Caco-2 (cell line): ENCODE measurements around the gene KCNK15. TPM values are rescaled to one million over a fixed set of nuclear protein-coding genes. Genes with fewer than 3 reads are reported as not detected.

Experiments used
- BruUV-seq: library from RNA; stranded (reverse); fragments of 400-500 nt; replicated peaks from 2 replicates; lab custom pipeline; 2021; lab: Mats Ljungman, UMichigan
- CTCF ChIA-PET: fragments of 300-600 bp; sonication (Branson Sonifier 250); formaldehyde crosslinking; loops from one replicate; lab custom pipeline; 2022; ENCODE audit warnings: antibody characterized with exemption; lab: Charles Lee
- POLR2A ChIA-PET: fragments of 300-600 bp; sonication (Branson Sonifier 250); formaldehyde crosslinking; loops from one replicate; lab custom pipeline; 2022; ENCODE audit warnings: antibody characterized with exemption; lab: Charles Lee
- DNase-seq, 2 experiments: peaks; one replicate each; pipeline versions ENCODE4 v3.0.0 to v3.0.0-alpha.2; 2020 to 2022
- H3K27me3 ChIP-seq: replicated peaks from 2 replicates; pipeline ENCODE4 v1.6.0; 2011; ENCODE audit warnings: low read length; ENCODE audit not compliant: control insufficient read depth, insufficient read depth
- H3K36me3 ChIP-seq: 2 replicates; pipeline ENCODE4 v1.5.1; 2011; ENCODE audit warnings: low read length; ENCODE audit not compliant: control insufficient read depth, insufficient read depth
- H3K4me1 ChIP-seq: fragments of 250-450 bp; sonication (Bioruptor Pico); 2 replicates; pipeline ENCODE4 v1.5.1; 2020; ENCODE audit warnings: mild to moderate bottlenecking
- H3K4me3 ChIP-seq: 2 replicates; pipeline ENCODE4 v1.5.1; 2011; ENCODE audit warnings: low read depth, mild to moderate bottlenecking, control low read depth, low read length
- H3K9me3 ChIP-seq: fragments of 250-450 bp; sonication (Bioruptor Pico); 2 replicates; pipeline ENCODE4 v1.5.1; 2020; ENCODE audit warnings: mild to moderate bottlenecking, moderate library complexity
- H3K27ac Mint-ChIP-seq: one replicate; pipeline ENCODE4 v1.8.0; 2022; ENCODE audit warnings: mixed read lengths; ENCODE audit not compliant: unreplicated experiment
- H3K27me3 Mint-ChIP-seq: one replicate; pipeline ENCODE4 v1.8.0; 2022; ENCODE audit warnings: mixed read lengths; ENCODE audit not compliant: insufficient read depth, unreplicated experiment
- H3K36me3 Mint-ChIP-seq: one replicate; pipeline ENCODE4 v1.8.0; 2022; ENCODE audit warnings: mild to moderate bottlenecking, mixed read lengths; ENCODE audit not compliant: insufficient read depth, unreplicated experiment
- H3K4me1 Mint-ChIP-seq: one replicate; pipeline ENCODE4 v1.8.0; 2022; ENCODE audit warnings: low read depth, mixed read lengths; ENCODE audit not compliant: unreplicated experiment
- H3K4me3 Mint-ChIP-seq: one replicate; pipeline ENCODE4 v1.8.0; 2022; ENCODE audit warnings: mild to moderate bottlenecking, moderate library complexity, mixed read lengths; ENCODE audit not compliant: unreplicated experiment
- H3K9me3 Mint-ChIP-seq: one replicate; pipeline ENCODE4 v1.8.0; 2022; ENCODE audit warnings: mixed read lengths; ENCODE audit not compliant: unreplicated experiment
- intact Hi-C: fragments of 100-400 bp; cut with micrococcal nuclease; formaldehyde crosslinking; loops from one replicate; pipeline ENCODE4 v1.10.0; 2022; ENCODE audit not compliant: unreplicated experiment
- total RNA-seq: library from RNA; stranded (reverse); gene quantifications from 2 replicates; pipeline ENCODE4 v1.2.3, GENCODE V29; 2022
- TF ChIP-seq, protein P1 (sequence below), 2 experiments: fragments of 200-600 bp in 1 of 2; IDR thresholded peaks; 1 replicate in 1 of 2; 2 replicates in 1 of 2; pipeline versions ENCODE4 v1.5.1 to v1.8.0; 2011 to 2022; ENCODE audit warnings: antibody characterized with exemption in 1 of 2, control low read depth in 1 of 2, inconsistent platforms in 1 of 2, low read depth in 1 of 2, low read length in 1 of 2, mild to moderate bottlenecking in 1 of 2, moderate library complexity in 1 of 2; ENCODE audit not compliant: insufficient read depth in 1 of 2, severe bottlenecking in 1 of 2, unreplicated experiment in 1 of 2

KCNK15 gene
- total RNA-seq, 1 experiment from 2014 or later = 2.9 TPM

DNA sequence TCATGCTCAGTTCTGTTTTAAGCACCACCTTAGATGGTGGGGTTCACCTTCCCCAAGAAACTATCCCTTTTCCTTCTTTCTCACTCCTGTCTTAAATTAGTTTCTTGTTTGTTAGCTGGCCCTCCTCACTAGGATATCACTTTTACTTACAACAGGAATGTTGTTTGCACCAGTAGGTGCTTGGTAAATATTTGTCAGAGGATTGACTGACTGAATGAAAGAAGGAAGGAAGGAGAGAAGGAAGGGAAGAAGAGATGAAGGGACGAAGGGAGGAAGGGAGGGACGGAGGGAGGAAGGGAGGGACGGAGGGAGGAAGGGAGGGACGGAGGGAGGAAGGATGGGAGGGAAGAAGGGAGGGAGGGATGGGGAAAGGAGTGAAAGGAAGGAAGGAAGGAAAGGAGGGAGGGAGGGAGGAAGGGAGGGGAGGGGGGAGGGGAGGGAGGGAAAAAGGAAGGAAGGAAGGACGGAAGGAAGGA is 505 bp upstream of the KCNK15 start:
- Histone ChIP-seq H3K27me3 (peaks cover 2% of the 10 kb centered on the region; the same call in 1 of the 2 replicates), H3K4me1 (peaks cover 11% of the 10 kb centered on the region), H3K36me3 (no peaks in the 10 kb centered on the region), H3K4me3 (peak overlapping the region; percentile 64), H3K9me3 (no peaks in the 10 kb centered on the region)
- Mint-ChIP-seq H3K9me3 (no peaks in the 10 kb centered on the region), H3K4me1 (peaks cover 15% of the 10 kb centered on the region), H3K36me3 (peaks cover 11% of the 10 kb centered on the region), H3K4me3 (peak overlapping the region; percentile 65), H3K27ac (peak overlapping the region; percentile 10), H3K27me3 (peaks cover 6% of the 10 kb centered on the region)
- no peak for DNase-seq
- intact Hi-C loops = no loop called here
- ChIA-PET CTCF (interaction anchor here (0.5 to 1.8 kb wide), 6 partner anchors 12 to 140 kb away, joined by 3 to 9 read pairs (median 4); partner anchors contain the start of gene YWHAB), POLR2A (interaction anchor here (0.6 kb wide), 1 partner anchor 140 kb away, joined by 4 read pairs; the partner anchor contains the start of gene YWHAB)
- BruUV-seq = no TSS peak
- TF ChIP-seq, protein P1, sequence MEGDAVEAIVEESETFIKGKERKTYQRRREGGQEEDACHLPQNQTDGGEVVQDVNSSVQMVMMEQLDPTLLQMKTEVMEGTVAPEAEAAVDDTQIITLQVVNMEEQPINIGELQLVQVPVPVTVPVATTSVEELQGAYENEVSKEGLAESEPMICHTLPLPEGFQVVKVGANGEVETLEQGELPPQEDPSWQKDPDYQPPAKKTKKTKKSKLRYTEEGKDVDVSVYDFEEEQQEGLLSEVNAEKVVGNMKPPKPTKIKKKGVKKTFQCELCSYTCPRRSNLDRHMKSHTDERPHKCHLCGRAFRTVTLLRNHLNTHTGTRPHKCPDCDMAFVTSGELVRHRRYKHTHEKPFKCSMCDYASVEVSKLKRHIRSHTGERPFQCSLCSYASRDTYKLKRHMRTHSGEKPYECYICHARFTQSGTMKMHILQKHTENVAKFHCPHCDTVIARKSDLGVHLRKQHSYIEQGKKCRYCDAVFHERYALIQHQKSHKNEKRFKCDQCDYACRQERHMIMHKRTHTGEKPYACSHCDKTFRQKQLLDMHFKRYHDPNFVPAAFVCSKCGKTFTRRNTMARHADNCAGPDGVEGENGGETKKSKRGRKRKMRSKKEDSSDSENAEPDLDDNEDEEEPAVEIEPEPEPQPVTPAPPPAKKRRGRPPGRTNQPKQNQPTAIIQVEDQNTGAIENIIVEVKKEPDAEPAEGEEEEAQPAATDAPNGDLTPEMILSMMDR (IDR thresholded peaks at IDR 0.05; ENCODE audit: insufficient read depth in 1 of 2, low read depth in 1 of 2, low read length in 1 of 2, severe bottlenecking in 1 of 2, unreplicated experiment in 1 of 2) = no peak

DNA sequence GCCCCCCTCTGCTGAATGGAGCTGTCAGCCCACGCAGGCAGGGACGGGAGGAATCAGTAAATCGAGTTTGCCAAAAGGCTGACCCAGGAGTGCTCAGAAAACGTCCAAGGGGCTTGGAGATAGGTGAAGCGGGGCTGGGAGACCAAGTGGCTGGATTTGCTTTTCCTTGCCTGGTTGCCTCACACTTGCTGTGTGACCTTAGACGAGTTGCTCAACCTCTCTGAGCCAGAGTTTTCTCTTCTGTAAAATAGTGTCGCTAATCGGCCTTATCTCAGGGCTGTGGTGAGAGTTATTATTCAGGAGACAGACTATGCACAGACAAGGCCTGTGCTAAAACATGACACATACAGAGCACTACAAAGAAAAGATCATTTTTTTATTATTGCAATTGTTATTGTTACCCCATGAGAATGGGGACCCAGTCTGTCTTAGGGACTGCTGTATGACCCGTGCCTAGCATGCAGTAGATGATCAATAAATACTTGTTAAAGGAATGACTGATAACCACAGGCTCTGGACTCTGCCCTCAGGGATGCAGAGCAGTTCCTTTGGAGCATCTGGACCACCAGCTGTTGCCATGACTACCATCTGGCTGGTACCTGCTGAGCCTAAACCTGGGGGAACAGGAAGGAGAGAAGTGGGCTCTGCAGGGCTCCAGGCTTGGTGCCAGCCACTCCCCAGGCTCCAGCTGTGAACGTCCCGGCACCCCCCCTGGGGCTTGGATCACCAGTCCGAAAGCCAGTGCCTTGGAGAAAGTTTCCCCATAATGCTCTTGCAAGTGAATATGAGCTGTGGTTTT is 901 bp downstream of the KCNK15 start:
- TF ChIP-seq, protein P1 (IDR thresholded peaks at IDR 0.05; ENCODE audit: insufficient read depth in 1 of 2, low read depth in 1 of 2, low read length in 1 of 2, severe bottlenecking in 1 of 2, unreplicated experiment in 1 of 2) = no peak
- Mint-ChIP-seq H3K36me3 (peaks cover 14% of the 10 kb centered on the region), H3K9me3 (no peaks in the 10 kb centered on the region), H3K4me1 (peaks cover 15% of the 10 kb centered on the region), H3K27me3 (peaks cover 6% of the 10 kb centered on the region), H3K27ac (peak overlapping the region; percentile 20), H3K4me3 (peak overlapping the region; percentile 65)
- H3K4me1 ChIP-seq = peaks cover 11% of the 10 kb centered on the region
- H3K4me3 ChIP-seq = peak overlapping the region; percentile 64
- DNase-seq = peak in 1 of 2 experiments; percentile 59
- intact Hi-C loops = loop anchor here (1.0 to 2.0 kb wide), 5 partner anchors 10 to 121 kb away; no protein-coding TSS in a partner anchor
- CTCF ChIA-PET = interaction anchor here (0.5 to 2.3 kb wide), 22 partner anchors 8 to 400 kb away, joined by 3 to 27 read pairs (median 5); partner anchors contain the start of gene YWHAB
- POLR2A ChIA-PET = interaction anchor here (1.7 kb wide), 1 partner anchor 139 kb away, joined by 4 read pairs; the partner anchor contains the start of gene YWHAB
- peaks cover 2% of the 10 kb centered on the region; the same call in 1 of the 2 replicates for H3K27me3 ChIP-seq
- H3K9me3 ChIP-seq = no peaks in the 10 kb centered on the region
- TSS peak; percentile 40 for BruUV-seq
- H3K36me3 ChIP-seq = no peaks in the 10 kb centered on the region
